Stimulated activated CD4-positive, alpha-beta T cell treated with anti-CD3 and anti-CD28 coated beads, Interleukin-4, amount 100 ng/mL, for 48 hours (primary cell): ENCODE measurements around the gene FGGY.
"Not testable (repeated sequence)": the region's sequence is repeated elsewhere in the genome, so short reads cannot be mapped to it uniquely, and the experiment has no call there.

Source experiments
- DNase-seq, 2 donors: peaks; one replicate each; pipeline ENCODE4 v3.0.0-alpha.2; 2020; ENCODE audit warnings: low read depth in 2 of 2

The FGGY gene

DNA sequence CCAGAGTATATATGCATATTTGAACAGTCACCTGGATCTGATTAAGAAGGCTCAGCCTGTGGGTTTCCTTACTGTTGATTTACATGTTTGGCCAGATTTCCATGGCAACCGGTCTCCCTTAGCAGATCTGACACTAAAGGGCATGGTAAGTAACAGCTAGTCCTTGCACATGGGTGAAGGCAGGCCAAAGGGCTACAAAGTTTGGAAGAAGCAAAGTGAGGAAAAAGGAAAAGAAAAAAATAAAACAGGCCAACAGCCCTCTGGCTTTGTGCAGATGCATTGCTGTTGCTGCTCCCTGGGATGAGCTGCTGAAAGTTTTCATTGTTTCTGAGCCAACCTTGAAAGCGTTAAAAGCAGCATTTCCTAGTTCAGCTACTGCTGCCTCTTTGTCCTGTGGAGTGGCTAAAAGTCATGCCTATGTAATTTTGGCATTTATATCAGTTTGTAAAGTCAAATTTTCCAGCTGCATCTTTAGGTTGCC is 341.4 kb downstream of the FGGY start:
- DNase-seq = no peak

GRCh38 chr1:59639266-59639665 is 342.4 kb downstream of the FGGY start:
- no peak for DNase-seq

- DNase-seq = no peak
These were observed 344.0 kb downstream of the FGGY start for GRCh38 chr1:59640851-59641250.

- no peak for DNase-seq
These were observed 344.9 kb downstream of the FGGY start for GRCh38 chr1:59641836-59642235.

GRCh38 chr1:59643526-59643925 is 346.6 kb downstream of the FGGY start:
- no peak for DNase-seq

DNA sequence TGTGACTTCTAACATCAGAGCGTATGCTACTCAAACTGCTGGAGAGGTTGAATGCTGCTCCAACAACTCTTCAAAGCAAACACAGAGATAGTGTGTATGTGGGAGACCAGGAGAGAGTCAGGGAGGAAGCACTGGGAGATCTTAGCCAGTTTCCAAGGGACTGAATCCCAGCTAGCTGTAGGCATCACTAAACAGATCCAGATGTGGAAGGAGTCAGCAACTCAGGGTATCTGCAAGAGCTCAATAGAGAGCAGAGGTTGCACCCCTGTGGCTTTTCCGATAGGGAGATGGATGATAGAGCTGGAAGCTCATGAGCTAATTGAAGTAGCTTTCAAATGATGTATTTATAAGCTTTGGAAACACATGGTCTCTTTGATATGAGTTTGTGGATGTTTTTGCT is 349.0 kb downstream of the FGGY start:
- no peak for DNase-seq

GRCh38 chr1:59653142-59653958 is 356.5 kb downstream of the FGGY start:
- not testable (repeated sequence) for DNase-seq

GRCh38 chr1:59653968-59654367 is 357.1 kb downstream of the FGGY start:
- DNase-seq = no peak

DNA sequence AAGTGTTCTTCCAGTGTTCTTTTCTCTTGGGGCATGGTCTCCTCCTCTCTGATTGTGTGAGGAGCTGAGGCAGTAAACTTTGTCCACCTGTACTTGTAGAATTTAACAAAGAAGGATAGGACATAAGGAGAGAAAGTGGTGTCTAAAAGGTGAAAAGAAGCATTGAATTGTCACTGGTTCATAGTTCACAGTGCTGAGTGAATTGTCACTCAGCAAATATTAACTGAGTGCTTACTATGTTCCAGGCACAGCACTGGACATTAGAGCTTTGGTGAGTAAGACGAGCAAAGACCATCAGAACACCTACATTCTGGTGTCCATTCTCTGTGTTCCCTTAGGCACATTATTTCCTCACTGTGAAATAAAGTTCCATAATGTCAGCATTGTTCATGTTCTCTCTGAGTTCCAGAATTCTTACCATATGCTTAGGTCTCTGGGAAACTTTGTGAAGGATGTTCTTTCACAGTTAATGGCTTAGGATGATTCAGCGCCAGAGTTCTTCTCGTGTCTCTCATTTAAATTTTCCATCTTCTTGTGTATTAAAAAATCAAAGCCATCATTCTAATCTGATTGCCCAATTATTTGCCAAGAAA is 361.1 kb downstream of the FGGY start:
- no peak for DNase-seq

- no peak for DNase-seq
These were observed 367.3 kb downstream of the FGGY start for GRCh38 chr1:59664166-59664565.

GRCh38 chr1:59666106-59666505 is 369.2 kb downstream of the FGGY start:
- no peak for DNase-seq

DNA sequence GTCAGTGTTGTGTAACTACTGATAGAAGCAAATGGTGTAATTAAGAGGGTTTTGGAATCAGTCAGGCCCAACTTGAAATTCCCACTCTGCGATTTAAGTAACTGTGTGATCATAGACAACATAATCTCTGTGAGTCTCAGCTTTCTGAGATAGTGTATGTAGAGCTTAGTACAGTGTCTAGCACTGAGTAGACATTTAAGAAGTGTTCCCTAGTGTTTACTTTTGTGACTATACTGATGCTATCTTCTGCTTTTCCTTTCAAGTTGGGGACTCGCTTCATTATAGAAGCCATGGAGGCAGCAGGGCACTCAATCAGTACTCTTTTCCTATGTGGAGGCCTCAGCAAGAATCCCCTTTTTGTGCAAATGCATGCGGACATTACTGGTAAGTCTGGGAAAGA is 370.1 kb downstream of the FGGY start:
- no peak for DNase-seq

DNA sequence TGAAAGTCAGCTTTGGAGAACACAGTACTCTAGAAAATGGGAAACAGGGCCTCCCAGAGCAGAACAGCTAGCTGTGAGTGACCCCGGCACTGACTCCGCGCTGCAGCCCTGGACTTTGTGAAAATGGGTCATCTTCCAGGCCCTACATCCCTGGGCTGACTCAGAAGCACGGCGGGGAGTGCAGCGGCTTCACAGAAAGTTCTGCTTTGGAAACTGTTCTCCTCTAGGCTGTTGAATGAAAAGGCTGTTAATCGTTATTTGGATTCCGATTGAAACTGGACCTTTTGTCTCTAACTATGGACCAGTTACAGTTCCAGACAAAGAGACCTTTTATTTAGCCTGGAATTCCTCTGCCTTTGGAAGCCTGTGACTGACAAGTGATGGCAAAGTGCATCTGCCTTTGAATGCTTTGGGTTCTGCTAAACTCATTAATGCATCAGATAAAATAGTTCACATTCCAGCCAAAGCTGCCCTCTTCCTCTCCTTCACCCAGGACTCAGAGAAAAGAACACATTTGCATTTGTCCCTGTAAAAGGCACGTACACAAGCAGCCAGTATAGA is 372.9 kb downstream of the FGGY start:
- no peak for DNase-seq

DNA sequence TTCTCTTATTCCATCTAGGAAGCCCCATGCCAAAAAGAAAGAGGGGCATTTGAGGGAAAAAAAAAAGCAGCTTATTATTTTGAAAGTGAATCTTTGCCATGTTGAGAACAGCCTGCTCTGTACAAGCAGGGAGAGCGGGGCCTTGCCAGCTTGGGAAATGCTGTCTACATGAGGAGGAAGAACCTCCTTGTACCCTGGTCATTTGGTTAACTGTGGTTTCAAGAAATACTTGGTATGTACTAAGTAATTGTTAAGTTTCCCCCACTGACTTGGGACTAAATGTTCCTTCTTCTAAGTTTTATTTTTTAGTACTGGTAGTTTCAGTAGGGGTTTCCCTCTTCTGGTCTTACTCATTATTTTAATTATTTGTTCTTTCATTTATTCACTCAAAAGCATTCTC is 373.8 kb downstream of the FGGY start:
- DNase-seq = no peak

DNA sequence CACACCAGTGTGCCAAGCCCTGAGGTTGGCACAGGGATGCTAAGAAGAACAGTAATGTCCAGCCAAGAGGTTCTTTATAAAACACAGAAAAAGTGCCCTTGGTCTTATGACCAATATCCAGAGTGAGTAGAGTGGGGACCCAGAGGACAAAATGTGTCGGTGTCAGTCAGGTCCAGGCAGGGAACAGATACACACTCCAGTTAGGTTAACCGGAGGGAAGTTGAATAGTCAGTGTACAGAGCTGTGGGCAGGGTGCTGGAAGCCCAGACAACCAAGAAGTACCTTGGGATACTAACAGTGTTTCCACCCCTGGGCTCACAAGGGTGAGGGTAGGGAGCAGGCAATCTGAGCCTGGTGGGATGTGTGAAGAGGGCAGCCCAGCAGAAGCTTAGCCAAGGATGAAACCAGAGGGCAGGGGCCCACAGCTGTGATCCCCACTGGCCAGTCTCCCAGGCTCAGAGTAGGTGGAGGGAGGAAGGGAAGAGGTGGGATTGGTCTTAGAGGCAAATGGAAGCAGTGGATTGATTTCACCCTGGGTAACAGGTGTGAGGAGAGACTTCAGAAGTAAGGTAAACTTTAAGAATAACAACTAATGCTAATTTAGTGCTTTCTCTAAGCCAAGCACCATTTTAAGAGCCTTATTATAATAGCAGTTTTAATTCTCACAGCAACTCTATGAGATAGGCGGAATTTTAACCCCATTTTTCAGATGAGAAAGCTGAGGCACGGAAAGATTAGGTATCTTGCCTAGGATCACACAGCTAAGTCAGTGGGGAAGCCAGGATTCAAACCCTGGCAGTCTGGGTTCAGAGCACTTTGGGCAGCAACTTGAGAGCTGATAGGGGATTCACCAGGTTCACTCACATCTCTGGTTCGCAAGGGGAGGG is 374.4 kb downstream of the FGGY start:
- DNase-seq = no peak

DNA sequence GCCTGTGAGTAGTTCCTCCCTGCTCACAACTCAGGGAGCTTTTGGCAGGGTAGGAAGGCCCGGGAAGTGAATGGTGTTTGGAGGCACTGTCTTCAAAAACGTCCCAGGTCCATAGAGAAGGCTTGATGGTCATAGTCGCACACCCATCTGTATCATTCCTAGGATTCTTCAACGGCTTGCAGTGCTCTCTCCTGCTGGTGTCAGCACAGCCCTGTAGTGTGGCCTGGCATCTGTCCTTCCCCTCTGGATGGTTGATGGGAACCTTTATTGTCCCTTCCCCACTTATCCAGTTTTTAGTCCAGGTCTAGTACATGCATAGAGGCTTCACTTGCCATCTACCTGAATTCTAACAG is 375.0 kb downstream of the FGGY start:
- no peak for DNase-seq

- no peak for DNase-seq
These were observed 376.1 kb downstream of the FGGY start for GRCh38 chr1:59672851-59673572.

DNA sequence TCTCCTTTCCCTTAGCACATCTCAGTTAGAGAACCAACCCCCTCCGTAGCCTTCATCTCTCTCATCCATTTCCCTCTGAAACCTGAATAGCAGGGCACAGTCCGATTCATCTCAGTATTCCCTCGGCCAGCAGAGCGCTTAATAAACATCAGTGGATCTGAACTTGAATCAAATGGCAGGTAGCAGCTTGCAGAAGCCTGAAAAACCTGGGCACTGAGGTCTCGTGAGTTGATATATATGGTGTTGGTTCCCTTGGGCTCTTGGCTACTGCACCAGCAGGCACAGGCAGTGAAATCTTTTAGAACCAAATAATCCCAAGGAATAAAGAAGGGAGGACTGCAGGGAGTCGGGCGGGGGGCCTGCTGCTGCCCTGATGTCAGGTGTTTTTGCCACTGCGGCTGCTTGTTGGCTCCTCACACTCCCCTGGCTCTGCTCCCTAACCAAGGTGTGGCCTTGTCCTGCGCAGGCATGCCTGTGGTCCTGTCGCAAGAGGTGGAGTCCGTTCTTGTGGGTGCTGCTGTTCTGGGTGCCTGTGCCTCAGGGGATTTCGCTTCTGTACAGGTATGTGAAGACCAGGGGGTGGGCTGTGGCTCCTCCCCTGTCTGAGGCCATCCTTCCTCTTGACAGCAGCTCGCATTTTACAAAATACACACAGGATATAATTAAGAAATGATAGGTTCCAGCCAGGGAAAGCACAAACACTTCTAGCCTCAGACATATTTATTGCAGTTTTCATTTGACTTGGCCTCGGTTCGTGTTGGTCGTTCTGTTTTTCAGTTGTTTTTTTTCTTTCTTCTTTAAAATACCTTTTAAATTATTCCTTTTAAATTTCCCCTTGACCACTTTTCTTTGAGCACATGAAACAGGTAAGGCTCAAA is 376.9 kb downstream of the FGGY start:
- no peak for DNase-seq

DNA sequence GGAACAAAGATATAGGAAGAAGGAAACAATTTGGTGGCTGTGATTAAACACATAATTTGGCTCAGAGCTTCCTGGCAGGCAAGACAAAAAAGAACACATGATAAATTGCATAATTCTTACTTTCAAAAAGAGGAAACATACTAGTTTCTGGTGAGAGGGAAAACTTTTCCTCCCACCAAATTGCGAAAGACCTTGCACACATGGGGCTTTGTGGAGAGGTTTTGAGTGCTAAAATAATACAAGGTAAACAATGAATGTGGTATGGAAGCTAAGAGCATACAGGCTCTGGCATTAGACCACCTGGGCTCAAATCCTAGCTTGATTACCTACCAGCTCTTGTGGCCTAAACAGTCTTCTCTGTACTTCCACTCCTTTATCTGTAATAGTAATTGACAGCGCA is 377.7 kb downstream of the FGGY start:
- DNase-seq = no peak

DNA sequence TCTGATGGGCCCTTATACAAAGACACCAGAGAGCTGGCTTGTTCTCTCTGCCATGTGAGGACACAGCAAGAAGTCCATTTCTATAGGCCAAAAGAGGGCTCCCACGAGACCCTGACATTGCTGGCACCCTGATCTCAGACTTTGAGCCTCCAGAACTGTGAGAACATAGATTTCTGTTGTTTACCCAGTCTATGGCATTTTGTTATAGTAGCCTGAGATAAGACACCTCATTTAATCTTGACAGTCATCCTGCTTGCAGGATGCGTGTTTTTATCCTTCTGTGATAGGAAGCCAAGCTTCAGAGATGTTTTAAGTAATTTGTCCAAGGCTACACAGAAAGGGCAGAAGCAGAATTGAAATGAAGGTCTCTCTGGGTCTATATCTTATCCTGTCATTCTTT is 379.0 kb downstream of the FGGY start:
- DNase-seq = no peak

DNA sequence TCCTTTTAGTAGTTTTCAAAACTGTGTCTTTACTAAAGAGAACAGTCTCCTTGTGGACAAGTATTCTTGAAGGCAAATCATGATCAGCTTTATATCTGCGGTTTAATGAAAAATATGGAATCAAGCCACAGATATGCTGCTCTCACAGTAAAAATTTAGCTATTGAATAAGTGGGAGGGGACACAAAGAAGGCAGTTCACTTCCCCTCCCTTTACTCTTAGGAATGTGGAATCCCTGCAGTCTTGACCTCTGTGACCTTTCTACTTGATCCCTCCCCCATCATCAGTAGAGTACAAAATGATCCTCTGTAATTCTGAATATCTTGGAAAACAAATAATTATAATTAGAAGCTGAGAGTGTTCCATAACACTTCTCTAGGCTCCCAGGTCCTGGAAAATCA is 381.1 kb downstream of the FGGY start:
- no peak for DNase-seq
